HEK293T (cell line): ENCODE data around the gene ALK.

ENCODE experiments used
- CTCF ChIA-PET: fragments of 350-600 bp; formaldehyde crosslinking; extraction: SDS; loops from one replicate; lab custom pipeline; 2021; ENCODE audit warnings: antibody characterized with exemption, inconsistent platforms; lab: Yijun Ruan, JAX
- POLR2A ChIA-PET: fragments of 350-600 bp; formaldehyde crosslinking; extraction: SDS; loops from one replicate; lab custom pipeline; 2020; ENCODE audit warnings: antibody characterized with exemption, inconsistent platforms; lab: Yijun Ruan, JAX
- DNase-seq: peaks from one replicate; pipeline ENCODE4 v3.0.0; 2012; ENCODE audit warnings: mixed read lengths; ENCODE audit errors: extremely low spot score
- ARNT ChIP-seq: fragments of 450-650 bp; IDR thresholded peaks from 2 replicates; pipeline ENCODE4 v1.6.1; 2017; ENCODE audit warnings: mild to moderate bottlenecking
- BHLHE40 ChIP-seq: fragments of 450-650 bp; IDR thresholded peaks from 2 replicates; pipeline ENCODE4 v1.6.1; 2016; ENCODE audit warnings: mild to moderate bottlenecking, moderate library complexity, borderline replicate concordance
- CTBP1 ChIP-seq: fragments of 450-650 bp; IDR thresholded peaks from 2 replicates; pipeline ENCODE4 v1.6.1; 2016; ENCODE audit warnings: borderline replicate concordance
- ELF4 ChIP-seq: fragments of 450-650 bp; IDR thresholded peaks from 2 replicates; pipeline ENCODE4 v1.6.1; 2017; ENCODE audit warnings: antibody characterized with exemption
- FOXA1 ChIP-seq: fragments of 450-650 bp; IDR thresholded peaks from 2 replicates; pipeline ENCODE4 v1.6.1; 2016; ENCODE audit warnings: mild to moderate bottlenecking
- FOXK2 ChIP-seq: fragments of 450-650 bp; IDR thresholded peaks from 2 replicates; pipeline ENCODE4 v1.6.1; 2016; ENCODE audit warnings: mild to moderate bottlenecking
- FOXM1 ChIP-seq: fragments of 450-650 bp; IDR thresholded peaks from 2 replicates; pipeline ENCODE4 v1.6.1; 2017; ENCODE audit warnings: mild to moderate bottlenecking, borderline replicate concordance
- HDGF ChIP-seq: fragments of 450-650 bp; IDR thresholded peaks from 2 replicates; pipeline ENCODE4 v1.6.1; 2017; ENCODE audit warnings: antibody characterized with exemption, borderline replicate concordance
- L3MBTL2 ChIP-seq: fragments of 450-650 bp; conservative IDR thresholded peaks from 2 replicates; pipeline ENCODE4 v1.6.1; 2016; ENCODE audit warnings: mild to moderate bottlenecking
- LEF1 ChIP-seq: fragments of 450-650 bp; IDR thresholded peaks from 2 replicates; pipeline ENCODE4 v1.6.1; 2017; ENCODE audit warnings: mild to moderate bottlenecking, borderline replicate concordance
- NFRKB ChIP-seq: fragments of 450-650 bp; IDR thresholded peaks from 2 replicates; pipeline ENCODE4 v1.6.1; 2016; ENCODE audit warnings: mild to moderate bottlenecking, moderate library complexity
- PKNOX1 ChIP-seq: fragments of 450-650 bp; IDR thresholded peaks from 2 replicates; pipeline ENCODE4 v1.6.1; 2016
- SP1 ChIP-seq: fragments of 450-650 bp; IDR thresholded peaks from 2 replicates; pipeline ENCODE4 v1.6.1; 2017
- SUZ12 ChIP-seq: fragments of 450-650 bp; IDR thresholded peaks from 2 replicates; pipeline ENCODE4 v1.6.1; 2016; ENCODE audit warnings: mild to moderate bottlenecking
- TARDBP ChIP-seq: fragments of 450-650 bp; IDR thresholded peaks from 2 replicates; pipeline ENCODE4 v1.6.1; 2016
- ZNF384 ChIP-seq: fragments of 450-650 bp; IDR thresholded peaks from 2 replicates; pipeline ENCODE4 v1.6.1; 2016

The ALK gene

DNA sequence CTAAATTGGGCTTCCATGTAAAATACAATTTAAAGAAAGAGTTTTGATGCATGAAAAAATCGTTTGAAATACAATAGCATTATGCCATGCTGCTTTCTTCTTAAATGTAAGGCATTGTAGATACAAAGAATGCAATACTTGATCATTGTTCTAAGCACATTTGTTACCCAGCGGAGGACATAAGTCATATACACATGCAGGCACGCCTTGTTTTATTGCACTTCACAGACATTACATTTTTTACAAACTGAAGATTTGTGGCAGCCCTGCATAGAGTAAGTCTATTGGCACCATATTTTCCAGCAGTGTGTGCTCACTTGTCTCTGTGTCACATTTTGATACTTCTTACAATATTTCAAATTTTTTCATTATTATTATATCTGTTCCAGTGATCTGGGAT lies 461.2 kb downstream of the ALK start:
- TF ChIP-seq FOXK2 (no peak), BHLHE40 (no peak), NFRKB (no peak), L3MBTL2 (no peak), TARDBP (no peak), ZNF384 (no peak), PKNOX1 (no peak), LEF1 (no peak), FOXM1 (no peak), SUZ12 (no peak), SP1 (no peak), FOXA1 (no peak), CTBP1 (no peak), ELF4 (no peak), ARNT (no peak), HDGF (no peak)
- CTCF ChIA-PET = no interaction called here
- no peak for DNase-seq
- POLR2A ChIA-PET = no interaction called here

GRCh38 chr2:29459445-29460179 lies 461.8 kb downstream of the ALK start:
- DNase-seq = no peak
- ChIA-PET POLR2A (no interaction called here), CTCF (no interaction called here)
- TF ChIP-seq ELF4 = no peak
- TF ChIP-seq FOXK2 = no peak
- no peak for TF ChIP-seq HDGF
- TF ChIP-seq L3MBTL2 = no peak

- POLR2A ChIA-PET = no interaction called here
- TF ChIP-seq SUZ12 (no peak), BHLHE40 (no peak), NFRKB (no peak), LEF1 (no peak), FOXK2 (no peak), TARDBP (no peak), L3MBTL2 (no peak), SP1 (no peak), PKNOX1 (no peak), ARNT (no peak), FOXM1 (no peak), CTBP1 (no peak), ELF4 (no peak), FOXA1 (no peak), HDGF (no peak), ZNF384 (no peak)
- no peak for DNase-seq
- CTCF ChIA-PET = no interaction called here
Measured at GRCh38 chr2:29456429-29456828, 465.0 kb downstream of the ALK start.

GRCh38 chr2:29455200-29455860 lies 466.1 kb downstream of the ALK start:
- ChIA-PET CTCF (no interaction called here), POLR2A (no interaction called here)
- no peak for TF ChIP-seq PKNOX1
- TF ChIP-seq LEF1 = no peak
- no peak for TF ChIP-seq SUZ12
- no peak for TF ChIP-seq FOXK2
- no peak for TF ChIP-seq HDGF
- TF ChIP-seq BHLHE40 = no peak
- no peak for TF ChIP-seq FOXM1
- no peak for TF ChIP-seq SP1
- TF ChIP-seq ZNF384 = no peak
- no peak for TF ChIP-seq ELF4
- TF ChIP-seq NFRKB = no peak
- TF ChIP-seq ARNT = no peak
- TF ChIP-seq L3MBTL2 = no peak
- no peak for TF ChIP-seq TARDBP
- no peak for TF ChIP-seq CTBP1
- TF ChIP-seq FOXA1 = no peak
- DNase-seq = no peak

- no peak for TF ChIP-seq BHLHE40
- no peak for TF ChIP-seq TARDBP
- no peak for TF ChIP-seq ZNF384
- TF ChIP-seq FOXA1 = no peak
- TF ChIP-seq FOXK2 = no peak
- no peak for TF ChIP-seq ARNT
- TF ChIP-seq L3MBTL2 = no peak
- no peak for TF ChIP-seq SUZ12
- TF ChIP-seq LEF1 = no peak
- no peak for TF ChIP-seq SP1
- no peak for TF ChIP-seq NFRKB
- TF ChIP-seq ELF4 = no peak
- no peak for TF ChIP-seq CTBP1
- no peak for TF ChIP-seq HDGF
- no peak for TF ChIP-seq PKNOX1
- no peak for TF ChIP-seq FOXM1
- ChIA-PET CTCF (no interaction called here), POLR2A (no interaction called here)
- no peak for DNase-seq
Measured at GRCh38 chr2:29452036-29452435, 469.4 kb downstream of the ALK start.
